UCSD-AML1 (cell line): ENCODE data around the gene PLCL2.
"Not testable (repeated sequence)": the region's sequence is repeated elsewhere in the genome, so short reads cannot be mapped to it uniquely, and the experiment has no call there.

ENCODE experiments used
- DNase-seq: peaks from one replicate; lab custom pipeline; 2025; ENCODE audit not compliant: unreplicated experiment; lab: John Stamatoyannopoulos, UW

The PLCL2 gene

DNA sequence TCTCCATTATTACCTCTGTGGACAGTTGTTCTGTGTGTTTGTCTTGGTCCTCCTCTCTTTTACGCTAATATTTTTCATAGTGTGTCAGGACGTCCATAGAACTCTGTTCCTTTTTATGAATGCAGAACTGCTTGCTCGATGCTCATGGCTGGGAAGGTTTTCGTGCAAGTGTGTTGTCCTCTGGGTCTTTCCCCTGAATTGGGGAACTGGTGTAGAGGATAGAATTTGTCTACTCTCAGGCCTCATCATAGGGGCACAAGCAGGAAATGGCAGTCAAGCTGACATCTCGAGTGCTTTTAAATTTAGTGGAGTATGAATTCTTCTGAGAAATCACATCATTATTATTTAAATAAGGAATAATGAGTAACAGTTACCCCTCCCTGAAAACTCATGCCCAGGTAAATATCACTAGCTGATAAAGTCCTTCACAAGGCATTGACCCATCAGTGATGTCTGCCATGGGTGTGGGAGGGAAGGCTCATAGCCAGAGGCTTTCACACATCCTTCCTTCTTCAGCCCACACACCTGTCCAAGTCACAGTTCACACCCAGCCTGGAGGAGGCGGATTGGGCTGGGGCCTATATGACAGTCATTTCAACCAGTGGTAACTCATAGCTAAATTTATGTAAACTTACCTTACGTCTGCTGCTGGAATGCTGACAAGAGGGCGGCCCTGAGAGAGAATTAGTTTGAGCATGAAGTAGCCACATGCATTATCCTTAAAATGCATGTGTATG lies 226.1 kb downstream of the PLCL2 start:
- no peak for DNase-seq

- no peak for DNase-seq
Measured at GRCh38 chr3:17111586-17111985, 226.8 kb downstream of the PLCL2 start.

DNA sequence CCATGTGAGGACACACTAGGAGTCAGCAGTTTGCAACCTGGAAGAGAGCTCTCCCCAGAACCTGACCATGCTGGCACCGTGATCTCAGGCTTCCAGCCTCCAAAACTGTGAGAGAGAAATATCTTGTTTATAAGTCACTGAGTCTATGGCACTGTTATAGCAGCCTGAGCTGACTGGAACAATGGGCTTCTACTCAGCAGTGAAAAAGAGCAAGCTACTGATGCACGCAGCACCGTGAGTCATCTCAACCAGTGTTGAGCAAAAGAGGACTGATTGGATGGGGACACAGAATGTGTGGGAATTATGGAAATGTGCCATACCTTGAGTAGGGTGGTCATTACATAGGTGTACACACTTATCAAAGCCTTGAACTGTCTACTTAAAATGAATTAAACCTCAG lies 230.4 kb downstream of the PLCL2 start:
- no peak for DNase-seq

DNA sequence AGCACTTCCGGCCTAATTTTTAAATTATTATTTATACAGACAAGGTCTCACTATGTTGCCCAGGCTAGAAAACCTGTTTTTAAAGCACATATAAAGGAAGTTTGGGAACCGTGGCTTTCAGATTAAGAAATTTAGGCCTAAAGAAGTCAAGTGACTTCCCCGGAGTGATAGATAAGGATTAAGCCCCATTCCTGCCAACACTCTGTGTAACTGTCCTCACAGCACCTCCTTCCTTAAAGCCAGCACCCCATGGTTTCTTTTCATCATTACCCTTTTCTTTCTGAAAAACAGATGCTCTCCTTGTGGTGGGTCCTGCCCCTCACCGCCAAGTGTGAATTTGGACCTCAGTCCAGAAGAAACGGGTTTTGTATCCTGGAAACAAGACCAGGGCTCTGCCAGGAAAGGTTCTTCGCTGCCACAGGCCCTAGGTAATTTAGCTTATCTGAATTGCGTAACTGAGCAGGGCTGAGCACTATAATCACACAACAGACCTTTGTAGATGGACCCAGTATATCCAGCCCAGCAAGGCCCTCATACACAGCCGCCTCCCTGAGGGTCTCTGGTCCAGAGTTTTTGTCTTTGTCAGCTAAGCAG lies 231.3 kb downstream of the PLCL2 start:
- DNase-seq, result no peak

- DNase-seq, result no peak
Measured at GRCh38 chr3:17118771-17119170, 234.0 kb downstream of the PLCL2 start.

- DNase-seq, result no peak
Measured at GRCh38 chr3:17119201-17120072, 234.7 kb downstream of the PLCL2 start.

- no peak for DNase-seq
Measured at GRCh38 chr3:17120115-17120514, 235.4 kb downstream of the PLCL2 start.

GRCh38 chr3:17121336-17121735 lies 236.6 kb downstream of the PLCL2 start:
- no peak for DNase-seq

- DNase-seq, result no peak
Measured at GRCh38 chr3:17122758-17123157, 238.0 kb downstream of the PLCL2 start.

DNA sequence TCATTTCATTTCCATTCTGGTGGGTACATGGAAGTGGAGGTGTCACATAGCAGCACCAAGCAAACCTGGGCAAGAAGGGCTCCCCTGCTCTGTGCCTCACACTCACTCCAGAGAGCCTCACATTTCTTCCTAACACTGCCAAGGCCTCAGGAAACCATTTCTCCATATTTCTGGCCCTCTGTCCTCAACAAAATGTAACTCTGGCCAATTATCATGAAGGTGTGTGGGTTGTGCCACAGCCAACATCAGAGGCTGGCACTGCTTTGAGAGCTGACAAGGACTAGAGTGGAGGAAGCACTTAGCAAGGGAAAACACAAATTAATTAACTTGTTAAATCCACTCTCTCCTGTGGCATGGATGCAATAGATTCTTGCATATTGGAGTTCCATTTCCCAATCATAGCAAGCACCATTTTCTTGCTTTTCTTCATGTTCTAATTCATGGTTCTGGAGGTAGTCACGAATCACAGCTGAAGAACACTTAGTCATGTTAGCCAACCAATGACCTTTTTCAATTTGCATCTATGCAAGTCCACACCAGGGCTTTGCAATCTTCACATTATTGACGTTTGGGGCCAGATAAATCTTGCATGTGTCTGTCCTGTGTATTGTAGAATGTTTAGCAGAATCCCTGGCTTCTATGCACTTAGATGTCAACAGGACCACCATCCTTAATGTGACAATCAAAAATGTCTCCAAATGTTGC lies 241.1 kb downstream of the PLCL2 start:
- no peak for DNase-seq

- DNase-seq, result not testable (repeated sequence)
Measured at GRCh38 chr3:17128671-17129070, 243.9 kb downstream of the PLCL2 start.

DNA sequence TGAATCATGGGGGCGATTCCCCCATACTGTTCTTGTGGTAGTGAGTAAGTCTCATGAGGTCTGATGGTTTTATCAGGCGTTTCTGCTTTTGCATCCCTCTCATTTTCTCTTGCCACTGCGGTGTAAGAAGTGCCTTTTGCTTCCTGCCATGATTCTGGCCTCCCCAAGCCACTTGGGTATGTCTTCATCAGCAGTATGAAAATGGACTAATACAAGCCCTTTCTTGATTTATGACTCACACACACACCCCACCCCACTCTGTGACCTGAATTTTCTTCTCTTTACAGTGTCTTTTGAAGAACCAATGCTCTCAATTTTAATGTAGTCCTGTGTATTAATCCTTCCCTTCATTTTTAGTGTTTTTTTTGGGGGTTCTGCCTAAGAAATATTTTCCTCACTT lies 244.8 kb downstream of the PLCL2 start:
- no peak for DNase-seq

DNA sequence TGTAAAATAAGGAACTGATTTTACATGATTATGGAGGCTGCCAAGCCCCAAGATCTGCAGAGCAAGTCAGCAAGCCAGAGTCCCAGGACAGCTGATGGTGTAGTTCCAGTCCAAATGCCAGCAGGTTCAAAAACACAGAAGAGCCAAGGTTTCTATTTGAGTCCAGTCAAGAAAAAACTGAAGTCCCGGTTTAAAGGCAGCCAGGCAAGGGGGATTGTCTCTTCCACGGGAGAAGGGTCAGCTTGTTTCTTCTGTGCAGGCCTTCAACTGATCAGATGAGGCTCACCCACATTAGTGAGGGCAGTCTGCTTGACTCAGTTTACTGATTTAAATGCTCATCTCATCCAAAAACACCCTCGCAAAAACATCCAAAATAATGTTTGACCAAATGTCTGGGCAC lies 246.2 kb downstream of the PLCL2 start:
- no peak for DNase-seq

DNA sequence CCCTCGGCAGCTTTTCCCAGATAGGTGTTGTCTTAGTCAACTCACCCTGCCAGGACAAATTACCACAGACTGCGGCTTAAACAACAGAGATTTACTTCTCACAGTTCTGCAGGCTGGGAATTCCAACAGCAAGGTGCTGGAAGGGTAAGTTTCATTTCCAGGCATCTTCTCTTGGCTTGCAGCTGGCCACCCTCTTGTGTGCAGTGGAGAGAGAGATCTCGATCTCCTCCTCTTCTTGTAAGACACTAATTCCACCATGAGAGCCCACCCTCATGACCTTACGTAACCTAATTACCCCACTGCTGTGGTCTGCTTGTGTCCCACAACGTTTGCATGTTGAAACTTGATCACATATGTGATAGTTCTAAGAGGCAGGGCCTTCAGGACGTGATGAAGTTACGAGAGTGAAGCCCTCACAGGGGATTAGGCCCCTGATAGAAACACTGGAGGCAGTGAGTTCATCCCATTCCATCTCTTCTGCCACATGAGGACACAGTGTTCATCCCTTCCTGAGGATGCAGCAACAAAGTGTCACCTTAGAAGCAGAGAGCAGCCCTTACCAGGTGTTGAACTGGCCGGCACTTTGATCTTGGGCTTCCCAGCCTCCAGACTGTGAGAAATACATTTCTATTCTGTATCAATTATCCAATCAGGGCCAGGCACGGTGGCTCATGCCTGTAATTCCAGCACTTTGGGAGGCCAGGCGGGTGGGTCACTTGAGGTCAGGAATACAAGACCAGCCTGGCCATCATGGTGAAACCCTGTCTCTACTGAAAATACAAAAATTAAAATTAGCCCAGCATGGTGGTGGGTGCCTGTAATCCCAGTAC lies 247.7 kb downstream of the PLCL2 start:
- no peak for DNase-seq

GRCh38 chr3:17133632-17134545 lies 249.1 kb downstream of the PLCL2 start:
- DNase-seq, result no peak

DNA sequence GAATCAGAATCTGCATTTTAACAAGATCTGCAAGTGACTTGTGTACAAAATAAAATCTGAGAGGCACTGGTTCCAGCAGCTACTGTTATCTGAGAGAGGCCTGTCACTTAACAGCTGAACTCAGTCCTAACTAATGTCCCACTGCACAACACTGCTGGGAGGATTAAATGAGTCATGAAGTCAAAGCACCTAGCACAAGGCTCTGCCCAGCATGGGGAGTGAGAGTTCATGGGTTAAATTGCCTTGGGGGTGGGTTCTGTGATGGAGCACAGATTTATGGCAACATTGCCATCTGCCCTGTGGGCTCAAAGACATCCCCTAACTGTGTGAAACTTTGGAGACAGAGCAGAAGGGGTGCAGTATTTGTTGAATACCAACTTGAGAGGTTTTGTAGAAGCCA lies 250.9 kb downstream of the PLCL2 start:
- no peak for DNase-seq

GRCh38 chr3:17136136-17136721 lies 251.5 kb downstream of the PLCL2 start:
- no peak for DNase-seq

- no peak for DNase-seq
Measured at GRCh38 chr3:17137321-17137826, 252.6 kb downstream of the PLCL2 start.
